NCI-H2227 (cell line): Measurements from ENCODE around the gene F8A3.
"Not testable (repeated sequence)": the region's sequence is repeated elsewhere in the genome, so short reads cannot be mapped to it uniquely, and the experiment has no call there.

Experiments
- DNase-seq: peaks from one replicate; lab custom pipeline; 2025; ENCODE audit not compliant: unreplicated experiment; lab: John Stamatoyannopoulos, UW

Gene F8A3

GRCh38 chrX:155458471-155458870, at the start of gene F8A3:
F8A3 (minus strand) TSS chrX:155458620; CDS start chrX:155458600, 20 bp downstream.
- DNase-seq: not testable (repeated sequence)

GRCh38 chrX:155505296-155505695, 46.9 kb upstream of the F8A3 start:
- DNase-seq: no peak

GRCh38 chrX:155495134-155495533, 36.7 kb upstream of the F8A3 start:
- DNase-seq: not testable (repeated sequence)

- not testable (repeated sequence) for DNase-seq
These were observed 33.0 kb upstream of the F8A3 start for GRCh38 chrX:155491421-155491820.

GRCh38 chrX:155477136-155477535, 18.7 kb upstream of the F8A3 start:
- not testable (repeated sequence) for DNase-seq

- DNase-seq: not testable (repeated sequence)
These were observed 8.0 kb upstream of the F8A3 start for GRCh38 chrX:155466269-155466938.

- DNase-seq: not testable (repeated sequence)
These were observed 2.1 kb upstream of the F8A3 start for GRCh38 chrX:155460501-155460900.

- not testable (repeated sequence) for DNase-seq
These were observed 516 bp downstream of the F8A3 start for GRCh38 chrX:155457761-155458447.

- DNase-seq: no peak
These were observed 17.3 kb downstream of the F8A3 start for GRCh38 chrX:155441097-155441496.

GRCh38 chrX:155435744-155436112, 22.7 kb downstream of the F8A3 start:
- no peak for DNase-seq

GRCh38 chrX:155434906-155435743, 23.3 kb downstream of the F8A3 start:
- DNase-seq: no peak

- no peak for DNase-seq
These were observed 40.7 kb downstream of the F8A3 start for GRCh38 chrX:155417769-155418168.
